PC-9 (cell line): Measurements from ENCODE around the gene OR13C9.

Experiments used
- CTCF ChIP-seq: fragments of 200-600 bp; sonication (generic); conservative IDR thresholded peaks from 2 replicates; pipeline ENCODE4 v1.6.1; 2017; ENCODE audit warnings: mixed run types, antibody characterized with exemption, mild to moderate bottlenecking, moderate library complexity
- EZH2 ChIP-seq: fragments of 200-600 bp; sonication (generic); IDR thresholded peaks from 2 replicates; pipeline ENCODE4 v1.8.0; 2017; ENCODE audit warnings: antibody characterized with exemption, low read depth

- TF ChIP-seq CTCF (no peak), EZH2 (no peak)
Measured at GRCh38 chr9:104575456-104575855, 42.5 kb downstream of the OR13C9 start.
